SK-N-SH treated with all-trans-retinoic acid at 6 μM for 48 hours (cell line): ENCODE data around the gene MED6.

ENCODE experiments used
- ATAC-seq: fragments of 200-7000 bp; cut with Tn5 transposase; 3 replicates; pipeline ENCODE4 v1.9.1; 2020; ENCODE audit warnings: mild to moderate bottlenecking, moderate library complexity
- ARNTL ChIP-seq: fragments of 450-650 bp; formaldehyde crosslinking; IDR thresholded peaks from 2 replicates; pipeline ENCODE4 v1.5.0; 2020; ENCODE audit warnings: low read depth, mild to moderate bottlenecking, moderate library complexity, borderline replicate concordance
- BACH2 ChIP-seq: fragments of 250-450 bp; sonication (Bioruptor Pico); IDR thresholded peaks from 2 replicates; pipeline ENCODE4 v1.9.0; 2021; ENCODE audit warnings: mild to moderate bottlenecking, borderline replicate concordance
- CSDC2 ChIP-seq: fragments of 250-450 bp; sonication (Bioruptor Pico); IDR thresholded peaks from 2 replicates; pipeline ENCODE4 v1.5.0; 2020; ENCODE audit warnings: mild to moderate bottlenecking, moderate library complexity
- ESRRG ChIP-seq: fragments of 250-450 bp; sonication (Bioruptor Pico); IDR thresholded peaks from 2 replicates; pipeline ENCODE4 v1.6.1; 2021; ENCODE audit warnings: mild to moderate bottlenecking
- GLIS3 ChIP-seq: fragments of 250-450 bp; sonication (Bioruptor Pico); IDR thresholded peaks from 2 replicates; pipeline ENCODE4 v1.5.0; 2020; ENCODE audit warnings: mild to moderate bottlenecking, moderate library complexity
- ISL1 ChIP-seq: fragments of 250-450 bp; sonication (Bioruptor Pico); IDR thresholded peaks from 2 replicates; pipeline ENCODE4 v2.1.2; 2022; ENCODE audit warnings: mild to moderate bottlenecking, moderate library complexity
- OSR1 ChIP-seq: fragments of 250-450 bp; sonication (Bioruptor Pico); IDR thresholded peaks from 2 replicates; pipeline ENCODE4 v1.8.0; 2022; ENCODE audit warnings: moderate library complexity, mild to moderate bottlenecking, inconsistent platforms
- PPARA ChIP-seq: fragments of 250-450 bp; sonication (Bioruptor Pico); IDR thresholded peaks from 2 replicates; pipeline ENCODE4 v1.5.0; 2020; ENCODE audit warnings: mild to moderate bottlenecking, borderline replicate concordance
- RARB ChIP-seq: fragments of 250-450 bp; sonication (Bioruptor Pico); IDR thresholded peaks from 2 replicates; pipeline ENCODE4 v1.8.0; 2021; ENCODE audit warnings: mild to moderate bottlenecking, moderate library complexity
- SNAI2 ChIP-seq: fragments of 250-450 bp; sonication (Bioruptor Pico); IDR thresholded peaks from 2 replicates; pipeline ENCODE4 v1.5.0; 2020; ENCODE audit warnings: mild to moderate bottlenecking, moderate library complexity
- TCF4 ChIP-seq: fragments of 250-450 bp; sonication (Bioruptor Pico); IDR thresholded peaks from 2 replicates; pipeline ENCODE4 v1.8.0; 2021; ENCODE audit warnings: mild to moderate bottlenecking, moderate library complexity, borderline replicate concordance
- TOX ChIP-seq: fragments of 250-450 bp; sonication (Bioruptor Pico); IDR thresholded peaks from 2 replicates; pipeline ENCODE4 v1.8.0; 2021; ENCODE audit warnings: mild to moderate bottlenecking, moderate library complexity, borderline replicate concordance
- ZC3H10 ChIP-seq: fragments of 250-450 bp; sonication (Bioruptor Pico); IDR thresholded peaks from 2 replicates; pipeline ENCODE4 v1.5.1; 2021; ENCODE audit warnings: mild to moderate bottlenecking, moderate library complexity
- ZFP3 ChIP-seq: fragments of 250-450 bp; sonication (Bioruptor Pico); IDR thresholded peaks from 2 replicates; pipeline ENCODE4 v1.5.0; 2020; ENCODE audit warnings: mild to moderate bottlenecking, moderate library complexity
- ZFP30 ChIP-seq: fragments of 450-650 bp; formaldehyde crosslinking; IDR thresholded peaks from 2 replicates; pipeline ENCODE4 v1.5.0; 2022; ENCODE audit warnings: mild to moderate bottlenecking, moderate library complexity
- ZNF565 ChIP-seq: fragments of 450-650 bp; formaldehyde crosslinking; conservative IDR thresholded peaks from 2 replicates; pipeline ENCODE4 v1.5.0; 2020; ENCODE audit warnings: low read depth, mild to moderate bottlenecking, moderate library complexity
- ZNF70 ChIP-seq: fragments of 450-650 bp; formaldehyde crosslinking; IDR thresholded peaks from 2 replicates; pipeline ENCODE4 v1.5.0; 2020; ENCODE audit warnings: mild to moderate bottlenecking, moderate library complexity
- ZNF8 ChIP-seq: fragments of 450-650 bp; formaldehyde crosslinking; IDR thresholded peaks from 2 replicates; pipeline ENCODE4 v1.5.0; 2020; ENCODE audit warnings: mild to moderate bottlenecking, moderate library complexity
- TF ChIP-seq, protein P1 (sequence below): fragments of 250-450 bp; sonication (Bioruptor Pico); IDR thresholded peaks from 2 replicates; pipeline ENCODE4 v1.5.1; 2021; ENCODE audit warnings: mild to moderate bottlenecking, moderate library complexity
- TF ChIP-seq, protein P2 (sequence below): fragments of 250-450 bp; sonication (Bioruptor Pico); IDR thresholded peaks from 2 replicates; pipeline ENCODE4 v1.5.0; 2020; ENCODE audit warnings: mild to moderate bottlenecking, moderate library complexity
- TF ChIP-seq, protein P3 (sequence below): fragments of 250-450 bp; sonication (Bioruptor Pico); IDR thresholded peaks from 2 replicates; pipeline ENCODE4 v1.8.0; 2021; ENCODE audit warnings: low read depth, mild to moderate bottlenecking, moderate library complexity, borderline replicate concordance
- TF ChIP-seq, protein P4 (sequence below): fragments of 250-450 bp; sonication (Bioruptor Pico); IDR thresholded peaks from 2 replicates; pipeline ENCODE4 v1.5.1; 2020; ENCODE audit warnings: low read depth, mild to moderate bottlenecking, moderate library complexity

Gene MED6

DNA sequence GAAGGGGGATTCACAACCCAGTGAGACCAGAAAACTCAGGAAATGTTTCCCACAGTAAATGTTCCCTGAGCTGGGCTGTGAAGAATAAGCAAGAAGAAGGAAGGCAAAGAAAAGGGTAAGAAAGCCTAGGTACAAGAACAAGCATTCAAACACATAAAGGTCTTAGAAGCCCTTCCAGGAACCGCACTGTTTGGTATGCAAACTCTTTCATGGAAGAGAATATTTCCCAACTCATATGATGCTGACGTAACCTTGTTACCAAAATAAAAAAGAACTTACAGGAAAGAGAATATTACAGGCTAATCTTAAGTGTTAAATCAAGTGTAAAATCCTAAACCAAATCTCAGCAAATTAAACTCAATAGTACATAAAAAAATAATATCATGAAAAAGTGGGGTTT is 23.6 kb downstream of the MED6 start:
- TF ChIP-seq OSR1 (CRISPR knock-in tag) (no peak), PPARA (CRISPR knock-in tag) (no peak), RARB (CRISPR knock-in tag) (no peak), ZNF8 (CRISPR knock-in tag) (no peak), TOX (CRISPR knock-in tag) (no peak), SNAI2 (no peak), ARNTL (CRISPR knock-in tag) (no peak), BACH2 (CRISPR knock-in tag) (no peak), ISL1 (no peak), GLIS3 (CRISPR knock-in tag) (no peak), ZNF70 (CRISPR knock-in tag) (no peak), ESRRG (no peak), ZNF565 (CRISPR knock-in tag) (no peak)

DNA sequence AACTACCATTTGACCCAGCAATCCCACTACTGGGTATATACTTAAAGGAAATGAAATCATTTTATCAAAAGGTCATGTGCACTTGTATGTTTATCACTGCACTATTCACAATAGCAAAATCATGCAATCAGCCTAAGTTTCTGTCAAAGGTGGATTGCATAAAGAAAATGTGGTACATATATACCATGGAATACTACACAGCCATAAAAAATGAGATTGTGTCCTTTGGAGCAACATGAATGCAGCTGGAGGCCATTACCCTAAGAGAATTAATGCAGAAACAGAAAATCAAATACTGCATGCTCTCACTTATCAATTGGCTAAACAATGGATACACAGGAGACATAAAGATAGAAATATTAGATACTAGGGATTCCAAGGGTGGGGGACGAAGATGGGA is 27.4 kb downstream of the MED6 start:
- no peak for ATAC-seq
- TF ChIP-seq ZNF8 (CRISPR knock-in tag) (peak; percentile 75), GLIS3 (CRISPR knock-in tag) (no peak)

More for the DNA sequence above, 23.6 kb downstream of the MED6 start:
- ATAC-seq = no peak

DNA sequence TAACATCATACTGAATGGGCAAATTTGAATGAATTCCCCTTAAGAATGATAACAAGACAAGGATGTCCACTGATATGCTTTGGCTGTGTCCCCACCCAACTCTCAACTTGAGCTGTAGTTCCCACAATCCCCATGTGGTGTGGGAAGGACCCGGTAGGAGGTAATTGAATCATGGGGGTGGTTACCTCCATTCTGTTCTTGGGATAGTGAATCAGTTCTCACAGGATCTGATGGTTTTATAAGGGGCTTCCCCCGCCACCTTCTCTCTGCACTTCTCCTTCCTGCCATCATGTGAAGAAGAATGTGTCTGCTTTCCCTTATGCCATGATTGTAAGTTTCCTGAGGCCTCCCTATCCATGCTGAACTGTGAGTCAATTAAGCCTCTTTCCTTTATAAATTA is 29.3 kb downstream of the MED6 start:
- no peak for ATAC-seq
- no peak for TF ChIP-seq BACH2 (CRISPR knock-in tag)
- no peak for TF ChIP-seq TCF4
- no peak for TF ChIP-seq ZNF8 (CRISPR knock-in tag)
- no peak for TF ChIP-seq CSDC2 (CRISPR knock-in tag)
- TF ChIP-seq, protein P1, sequence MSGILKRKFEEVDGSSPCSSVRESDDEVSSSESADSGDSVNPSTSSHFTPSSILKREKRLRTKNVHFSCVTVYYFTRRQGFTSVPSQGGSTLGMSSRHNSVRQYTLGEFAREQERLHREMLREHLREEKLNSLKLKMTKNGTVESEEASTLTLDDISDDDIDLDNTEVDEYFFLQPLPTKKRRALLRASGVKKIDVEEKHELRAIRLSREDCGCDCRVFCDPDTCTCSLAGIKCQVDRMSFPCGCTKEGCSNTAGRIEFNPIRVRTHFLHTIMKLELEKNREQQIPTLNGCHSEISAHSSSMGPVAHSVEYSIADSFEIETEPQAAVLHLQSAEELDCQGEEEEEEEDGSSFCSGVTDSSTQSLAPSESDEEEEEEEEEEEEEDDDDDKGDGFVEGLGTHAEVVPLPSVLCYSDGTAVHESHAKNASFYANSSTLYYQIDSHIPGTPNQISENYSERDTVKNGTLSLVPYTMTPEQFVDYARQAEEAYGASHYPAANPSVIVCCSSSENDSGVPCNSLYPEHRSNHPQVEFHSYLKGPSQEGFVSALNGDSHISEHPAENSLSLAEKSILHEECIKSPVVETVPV (CRISPR knock-in tag) = no peak
- no peak for TF ChIP-seq ZFP3 (CRISPR knock-in tag)
- TF ChIP-seq, protein P2, sequence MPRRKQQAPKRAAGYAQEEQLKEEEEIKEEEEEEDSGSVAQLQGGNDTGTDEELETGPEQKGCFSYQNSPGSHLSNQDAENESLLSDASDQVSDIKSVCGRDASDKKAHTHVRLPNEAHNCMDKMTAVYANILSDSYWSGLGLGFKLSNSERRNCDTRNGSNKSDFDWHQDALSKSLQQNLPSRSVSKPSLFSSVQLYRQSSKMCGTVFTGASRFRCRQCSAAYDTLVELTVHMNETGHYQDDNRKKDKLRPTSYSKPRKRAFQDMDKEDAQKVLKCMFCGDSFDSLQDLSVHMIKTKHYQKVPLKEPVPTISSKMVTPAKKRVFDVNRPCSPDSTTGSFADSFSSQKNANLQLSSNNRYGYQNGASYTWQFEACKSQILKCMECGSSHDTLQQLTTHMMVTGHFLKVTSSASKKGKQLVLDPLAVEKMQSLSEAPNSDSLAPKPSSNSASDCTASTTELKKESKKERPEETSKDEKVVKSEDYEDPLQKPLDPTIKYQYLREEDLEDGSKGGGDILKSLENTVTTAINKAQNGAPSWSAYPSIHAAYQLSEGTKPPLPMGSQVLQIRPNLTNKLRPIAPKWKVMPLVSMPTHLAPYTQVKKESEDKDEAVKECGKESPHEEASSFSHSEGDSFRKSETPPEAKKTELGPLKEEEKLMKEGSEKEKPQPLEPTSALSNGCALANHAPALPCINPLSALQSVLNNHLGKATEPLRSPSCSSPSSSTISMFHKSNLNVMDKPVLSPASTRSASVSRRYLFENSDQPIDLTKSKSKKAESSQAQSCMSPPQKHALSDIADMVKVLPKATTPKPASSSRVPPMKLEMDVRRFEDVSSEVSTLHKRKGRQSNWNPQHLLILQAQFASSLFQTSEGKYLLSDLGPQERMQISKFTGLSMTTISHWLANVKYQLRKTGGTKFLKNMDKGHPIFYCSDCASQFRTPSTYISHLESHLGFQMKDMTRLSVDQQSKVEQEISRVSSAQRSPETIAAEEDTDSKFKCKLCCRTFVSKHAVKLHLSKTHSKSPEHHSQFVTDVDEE = no peak
- no peak for TF ChIP-seq ZC3H10 (CRISPR knock-in tag)
- TF ChIP-seq PPARA (CRISPR knock-in tag) = no peak
- TF ChIP-seq ZNF565 (CRISPR knock-in tag) = no peak
- TF ChIP-seq ZNF70 (CRISPR knock-in tag) = no peak
- TF ChIP-seq, protein P3, sequence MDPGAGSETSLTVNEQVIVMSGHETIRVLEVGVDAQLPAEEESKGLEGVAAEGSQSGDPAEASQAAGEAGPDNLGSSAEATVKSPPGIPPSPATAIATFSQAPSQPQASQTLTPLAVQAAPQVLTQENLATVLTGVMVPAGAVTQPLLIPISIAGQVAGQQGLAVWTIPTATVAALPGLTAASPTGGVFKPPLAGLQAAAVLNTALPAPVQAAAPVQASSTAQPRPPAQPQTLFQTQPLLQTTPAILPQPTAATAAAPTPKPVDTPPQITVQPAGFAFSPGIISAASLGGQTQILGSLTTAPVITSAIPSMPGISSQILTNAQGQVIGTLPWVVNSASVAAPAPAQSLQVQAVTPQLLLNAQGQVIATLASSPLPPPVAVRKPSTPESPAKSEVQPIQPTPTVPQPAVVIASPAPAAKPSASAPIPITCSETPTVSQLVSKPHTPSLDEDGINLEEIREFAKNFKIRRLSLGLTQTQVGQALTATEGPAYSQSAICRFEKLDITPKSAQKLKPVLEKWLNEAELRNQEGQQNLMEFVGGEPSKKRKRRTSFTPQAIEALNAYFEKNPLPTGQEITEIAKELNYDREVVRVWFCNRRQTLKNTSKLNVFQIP (CRISPR knock-in tag) = no peak
- TF ChIP-seq, protein P4, sequence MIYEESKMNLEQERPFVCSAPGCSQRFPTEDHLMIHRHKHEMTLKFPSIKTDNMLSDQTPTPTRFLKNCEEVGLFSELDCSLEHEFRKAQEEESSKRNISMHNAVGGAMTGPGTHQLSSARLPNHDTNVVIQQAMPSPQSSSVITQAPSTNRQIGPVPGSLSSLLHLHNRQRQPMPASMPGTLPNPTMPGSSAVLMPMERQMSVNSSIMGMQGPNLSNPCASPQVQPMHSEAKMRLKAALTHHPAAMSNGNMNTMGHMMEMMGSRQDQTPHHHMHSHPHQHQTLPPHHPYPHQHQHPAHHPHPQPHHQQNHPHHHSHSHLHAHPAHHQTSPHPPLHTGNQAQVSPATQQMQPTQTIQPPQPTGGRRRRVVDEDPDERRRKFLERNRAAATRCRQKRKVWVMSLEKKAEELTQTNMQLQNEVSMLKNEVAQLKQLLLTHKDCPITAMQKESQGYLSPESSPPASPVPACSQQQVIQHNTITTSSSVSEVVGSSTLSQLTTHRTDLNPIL = no peak
- no peak for TF ChIP-seq ARNTL (CRISPR knock-in tag)
- no peak for TF ChIP-seq ESRRG

DNA sequence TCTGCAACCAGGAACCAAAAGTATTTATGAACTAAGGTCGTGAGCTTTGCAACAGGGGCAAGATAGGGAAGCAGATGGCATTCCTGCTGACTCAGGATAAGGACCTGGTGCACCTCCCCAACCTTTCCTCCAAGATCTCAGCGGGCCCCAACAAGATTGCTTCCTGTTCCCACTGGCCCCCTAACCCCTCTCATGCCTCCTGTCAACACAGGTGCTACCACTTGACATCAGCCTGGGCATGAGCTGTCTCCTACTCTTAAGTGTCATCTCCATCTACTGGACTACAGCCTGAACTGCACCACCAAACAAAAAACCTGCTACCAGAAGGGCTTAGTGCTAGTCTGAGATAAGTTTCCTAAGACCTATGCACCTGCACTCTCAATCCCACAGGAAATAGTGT is 32.7 kb downstream of the MED6 start:
- ATAC-seq = peak; percentile 72
- TF ChIP-seq ZFP3 (CRISPR knock-in tag) = no peak
- no peak for TF ChIP-seq ZFP30
- TF ChIP-seq, protein P1 (CRISPR knock-in tag) = no peak
- TF ChIP-seq ZC3H10 (CRISPR knock-in tag) = no peak
- TF ChIP-seq ZNF565 (CRISPR knock-in tag) = no peak
- TF ChIP-seq TCF4 = no peak
- TF ChIP-seq, protein P2 = no peak
- no peak for TF ChIP-seq GLIS3 (CRISPR knock-in tag)
- TF ChIP-seq RARB (CRISPR knock-in tag) = no peak
- no peak for TF ChIP-seq ARNTL (CRISPR knock-in tag)
- TF ChIP-seq SNAI2 = no peak
- TF ChIP-seq, protein P4 = no peak
- no peak for TF ChIP-seq TOX (CRISPR knock-in tag)
